ENCODE data around the gene MYLK4.

The MYLK4 gene

DNA sequence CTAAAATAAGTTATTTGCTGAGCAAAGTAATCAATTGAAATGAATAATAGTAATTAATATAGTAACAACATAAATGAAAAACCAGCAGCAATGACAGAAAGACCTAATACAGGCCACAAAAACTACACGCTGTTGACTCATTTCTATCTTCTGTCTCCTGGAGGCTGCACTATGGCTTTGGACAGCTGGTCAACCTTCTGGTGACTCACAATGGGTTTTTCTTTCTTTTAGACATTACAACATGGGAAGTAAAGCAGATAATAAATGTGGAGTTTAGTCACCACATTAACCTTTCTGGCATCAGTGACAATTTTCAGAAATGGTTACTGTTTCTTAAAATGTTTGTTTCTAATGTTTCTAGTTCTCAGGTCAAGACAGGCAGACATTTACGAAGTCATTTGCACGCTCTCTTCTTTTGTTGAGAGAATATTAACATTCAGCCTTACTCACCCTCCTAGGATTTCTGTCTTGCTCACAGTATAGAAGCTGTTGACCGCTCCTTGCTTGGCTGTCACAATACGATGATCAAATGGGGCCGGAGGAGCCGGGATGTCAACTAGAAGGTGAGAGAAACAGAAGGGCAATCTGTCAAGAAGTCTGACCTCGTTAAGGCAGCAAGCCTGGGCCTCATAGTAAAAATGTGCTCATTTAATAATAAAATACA lies 62.2 kb downstream of the MYLK4 start:
- DNase-seq, result no peak

DNA sequence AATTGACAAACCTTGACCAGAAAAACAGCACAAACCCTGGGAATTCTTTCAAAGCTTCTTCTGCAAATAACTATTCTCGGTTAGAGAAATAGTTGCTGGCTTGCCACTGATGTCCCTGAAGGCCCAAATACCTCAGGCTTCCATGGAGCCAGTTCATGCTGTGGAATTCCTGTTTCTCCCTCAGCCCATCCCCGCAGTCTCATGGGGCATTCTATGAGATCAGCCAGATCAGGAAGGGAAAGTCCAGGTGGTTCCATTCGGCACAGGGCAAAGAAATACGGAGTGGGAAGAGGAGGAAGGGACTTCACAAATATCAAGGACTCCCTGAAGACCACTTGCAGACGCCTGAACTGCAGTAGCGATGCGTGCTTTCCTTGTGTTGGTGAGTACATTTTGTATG lies 63.3 kb downstream of the MYLK4 start:
- no peak for DNase-seq

DNA sequence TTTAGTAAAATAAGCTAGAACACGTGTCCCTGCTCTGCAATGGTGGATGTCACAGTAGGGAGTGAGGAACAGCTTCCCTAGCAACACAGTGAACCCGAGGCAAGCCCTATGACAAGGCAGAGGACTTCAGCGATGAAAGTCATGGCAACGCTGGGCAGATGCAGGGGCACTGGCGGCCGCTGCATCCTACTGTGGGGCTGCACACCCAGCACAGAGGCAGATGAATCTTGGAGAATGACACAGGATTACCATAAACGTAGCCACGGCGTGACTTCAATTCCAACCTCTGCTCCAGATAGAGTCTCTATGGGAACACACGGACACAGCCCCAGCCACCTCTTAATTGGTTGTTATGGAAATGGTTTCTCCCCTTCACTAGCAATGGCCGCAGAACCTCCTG lies 64.2 kb downstream of the MYLK4 start:
- DNase-seq, result no peak

DNA sequence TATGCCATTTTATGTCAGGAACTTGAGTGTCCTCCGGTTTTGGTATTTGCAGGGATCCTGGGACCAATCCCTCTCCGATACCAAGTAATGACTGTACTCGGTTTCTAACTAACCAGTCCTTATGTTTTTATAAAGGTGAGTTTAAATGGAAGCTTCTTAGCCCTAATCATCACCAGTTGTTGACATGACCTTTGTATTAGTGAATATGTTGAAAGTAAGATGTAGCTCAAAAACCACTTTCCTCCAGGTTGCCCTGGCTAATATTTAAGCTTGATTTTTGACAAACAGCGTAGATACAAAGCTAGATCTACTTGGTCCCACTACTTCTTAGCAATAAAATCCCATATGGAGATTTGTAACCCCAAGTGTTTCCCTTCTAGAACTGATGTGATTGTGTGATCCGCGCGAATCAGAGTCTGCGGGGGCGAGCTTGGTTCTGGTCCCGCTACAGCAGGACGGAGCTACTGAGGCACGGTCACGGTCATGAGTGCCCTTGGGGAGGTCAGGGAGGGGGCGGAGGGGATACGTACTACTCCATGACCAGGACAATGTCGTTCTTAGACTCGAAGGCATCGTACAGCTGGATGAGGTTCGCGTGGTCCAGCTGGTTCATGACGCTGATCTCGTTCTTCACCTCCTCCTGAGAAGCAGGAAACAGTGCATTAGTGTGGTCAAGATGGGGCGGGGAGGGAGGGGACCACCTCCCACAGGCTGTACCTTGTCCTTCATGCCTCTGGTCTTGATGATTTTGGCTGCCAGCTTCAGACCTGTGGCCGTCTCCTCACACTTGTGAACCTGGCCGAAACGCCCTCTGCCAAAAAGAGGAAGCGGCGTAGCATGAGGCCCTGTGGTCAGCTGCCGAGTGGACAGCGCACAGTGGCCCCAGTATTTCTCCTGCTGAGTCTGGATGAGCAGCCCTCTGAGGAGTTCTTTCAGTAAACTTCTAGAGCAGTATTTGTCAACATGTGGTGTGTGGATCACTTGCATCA lies 65.7 kb downstream of the MYLK4 start:
- DNase-seq, result no peak

DNA sequence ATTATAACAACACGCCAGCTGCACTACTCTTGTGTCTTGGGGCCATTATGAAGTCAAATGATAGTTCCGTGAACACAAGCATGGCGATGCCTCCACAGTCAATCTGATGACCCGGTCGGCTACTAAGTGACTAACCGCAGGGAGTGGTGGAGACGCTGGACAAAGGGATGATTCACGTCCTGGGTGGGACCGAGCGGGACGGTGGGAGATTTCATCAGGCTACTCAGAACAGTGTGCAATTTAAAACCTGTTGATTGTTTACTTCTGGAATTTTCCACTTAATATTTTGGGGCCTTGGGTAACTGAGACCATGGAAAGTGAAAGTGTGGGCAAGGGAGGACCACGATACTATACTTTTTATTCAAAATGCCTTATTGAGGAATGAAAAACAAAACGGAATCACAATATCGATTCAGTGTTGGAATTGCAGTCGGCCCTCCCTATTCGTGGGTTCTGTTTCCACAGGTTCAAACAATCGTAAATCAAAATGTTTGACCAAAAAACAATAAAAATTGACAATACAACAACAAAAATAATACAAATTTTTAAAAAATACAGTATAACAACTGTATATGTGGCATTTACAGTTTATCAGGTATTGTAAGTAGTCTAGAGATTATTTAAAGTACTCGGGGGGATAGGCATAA lies 66.5 kb downstream of the MYLK4 start:
- no peak for DNase-seq

DNA sequence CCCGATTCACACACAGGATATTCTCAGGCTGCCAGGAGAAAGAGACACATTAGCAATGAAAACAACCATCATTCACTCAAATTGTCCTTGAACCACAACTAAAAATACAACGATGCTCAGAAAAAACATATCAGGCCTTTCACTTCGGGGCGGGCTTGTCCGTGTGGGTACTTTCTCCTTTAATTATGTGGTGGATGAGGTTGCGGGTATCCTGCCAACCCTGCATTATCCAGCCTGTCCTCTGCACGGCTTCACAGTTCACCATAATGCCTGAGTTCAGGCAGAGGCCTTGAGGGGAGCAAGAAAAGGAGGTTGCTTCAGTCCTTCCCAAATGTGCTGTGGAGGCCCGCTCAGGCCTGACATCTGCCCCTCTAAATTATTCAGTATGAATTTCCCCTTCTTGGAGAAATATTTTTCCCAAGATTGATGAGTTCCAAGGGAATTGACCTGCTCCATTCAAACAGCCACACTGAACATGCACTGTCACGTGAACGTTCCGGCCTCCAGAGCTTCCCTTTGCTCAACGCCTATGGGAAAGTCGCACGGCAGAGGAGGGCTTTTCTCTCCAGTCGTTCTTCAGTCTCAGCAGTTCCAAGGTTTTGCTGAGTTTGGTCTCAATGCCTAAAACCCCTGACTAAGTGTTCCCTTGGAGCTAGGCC lies 70.3 kb downstream of the MYLK4 start:
- DNase-seq, result no peak

DNA sequence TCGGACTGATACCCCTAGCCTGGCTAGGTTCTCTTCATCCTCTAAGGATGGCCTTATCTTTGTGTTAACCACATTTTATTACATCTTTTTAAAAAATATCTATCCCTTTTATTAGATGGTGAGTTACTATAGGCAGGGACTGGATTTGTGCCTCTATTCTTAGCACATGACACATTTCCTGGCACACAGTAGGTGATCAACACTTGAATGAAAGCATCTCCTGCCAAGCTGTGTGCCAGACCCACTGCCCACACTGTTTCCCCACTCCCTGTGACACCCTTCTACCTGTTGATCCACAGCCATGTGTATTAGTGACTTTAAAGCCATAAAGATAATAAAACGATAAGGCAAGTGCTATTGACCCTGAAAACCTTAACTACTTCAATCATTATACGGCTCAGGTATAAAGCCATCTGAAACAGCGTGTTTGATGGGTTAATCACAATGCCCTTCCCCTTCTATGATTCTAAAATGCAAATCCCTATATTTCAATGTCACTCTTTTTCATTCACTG lies 73.6 kb downstream of the MYLK4 start:
- no peak for DNase-seq

DNA sequence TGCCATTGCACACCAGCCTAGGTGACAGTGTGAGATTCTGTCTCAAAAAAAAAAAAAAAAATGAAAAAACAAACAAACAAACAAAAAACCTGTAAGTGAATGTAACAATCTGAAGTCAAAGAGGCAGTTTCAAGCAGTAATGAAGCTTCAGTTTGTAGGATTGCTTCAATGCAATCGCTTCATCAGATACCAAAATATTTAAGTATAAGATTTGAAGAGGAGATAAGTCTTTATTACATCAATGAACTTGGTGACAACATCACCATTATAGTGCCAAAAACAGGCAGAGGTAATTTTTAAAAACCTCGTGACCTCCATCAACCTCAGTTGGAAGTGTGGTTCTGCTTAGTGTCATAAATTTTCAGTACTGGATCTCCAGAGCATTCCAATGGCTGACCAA lies 74.7 kb downstream of the MYLK4 start:
- DNase-seq, result no peak

DNA sequence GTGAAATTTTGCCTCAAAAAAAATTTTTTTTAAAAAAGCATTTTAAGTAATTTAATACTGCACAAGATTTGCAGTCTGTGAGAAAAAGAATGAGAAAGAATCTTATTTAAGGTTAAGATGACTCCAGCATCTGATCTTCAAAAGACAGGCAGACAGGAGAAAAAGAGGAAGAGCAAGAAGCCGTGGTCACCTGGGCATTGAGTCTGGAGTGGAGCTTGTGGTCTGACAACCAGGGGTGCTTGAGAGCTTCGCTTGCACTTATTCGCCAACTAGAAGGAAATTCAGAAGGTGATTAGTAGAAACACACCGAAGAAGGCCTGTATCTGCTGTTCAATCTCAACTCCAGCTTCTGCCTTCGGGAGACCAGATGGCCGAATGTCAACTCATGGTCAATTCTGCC lies 75.9 kb downstream of the MYLK4 start:
- no peak for DNase-seq

DNA sequence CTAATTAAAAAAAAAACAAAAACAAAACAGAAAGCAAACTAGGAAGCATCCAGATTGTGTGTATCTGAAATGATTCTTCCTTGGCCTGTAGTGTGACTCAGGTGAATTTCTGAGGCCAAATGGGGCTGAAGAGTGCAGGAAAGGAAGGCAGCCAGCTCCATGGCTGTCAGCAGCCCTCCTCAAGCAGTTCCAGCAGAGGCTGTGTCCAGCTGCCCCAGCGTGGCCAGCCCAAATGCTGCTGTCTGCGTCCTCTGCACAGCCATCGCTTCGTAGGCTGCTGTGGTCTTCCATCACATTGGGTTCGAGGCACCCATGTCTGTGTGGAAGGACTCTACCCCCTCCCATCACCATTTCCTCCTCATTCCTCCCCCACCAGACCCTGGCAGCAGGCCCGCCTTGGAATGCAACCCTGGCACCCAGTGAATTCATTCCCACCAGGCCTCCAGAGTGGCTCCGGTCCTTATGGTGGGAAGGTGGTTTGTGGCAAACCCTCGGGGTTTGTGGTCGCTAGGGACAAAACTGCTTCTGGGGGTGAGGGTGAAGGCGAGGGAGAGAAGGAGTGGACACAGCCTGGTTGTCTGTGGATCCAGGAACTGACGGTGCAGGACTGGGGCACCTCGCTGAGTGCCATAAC lies 81.5 kb downstream of the MYLK4 start:
- no peak for DNase-seq

DNA sequence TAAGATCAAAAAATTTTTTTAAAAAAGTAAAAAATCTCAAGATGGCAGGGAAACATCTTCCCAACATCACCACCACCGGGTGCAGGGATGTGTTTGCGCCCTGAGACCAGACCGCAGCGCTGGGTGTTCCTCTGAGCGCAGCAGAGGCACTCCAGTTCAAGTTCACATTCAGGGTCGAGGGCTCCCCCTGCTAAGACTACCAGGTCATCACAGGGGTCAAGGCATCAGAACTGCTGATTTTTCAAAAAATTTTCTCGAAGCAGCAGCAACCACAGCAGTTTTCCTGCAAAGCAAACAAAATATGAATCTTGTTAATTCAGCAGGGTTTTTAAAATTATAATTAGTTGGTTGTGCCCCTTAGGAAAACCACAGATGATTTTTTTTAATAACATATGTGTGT lies 83.1 kb downstream of the MYLK4 start:
- DNase-seq, result no peak

DNA sequence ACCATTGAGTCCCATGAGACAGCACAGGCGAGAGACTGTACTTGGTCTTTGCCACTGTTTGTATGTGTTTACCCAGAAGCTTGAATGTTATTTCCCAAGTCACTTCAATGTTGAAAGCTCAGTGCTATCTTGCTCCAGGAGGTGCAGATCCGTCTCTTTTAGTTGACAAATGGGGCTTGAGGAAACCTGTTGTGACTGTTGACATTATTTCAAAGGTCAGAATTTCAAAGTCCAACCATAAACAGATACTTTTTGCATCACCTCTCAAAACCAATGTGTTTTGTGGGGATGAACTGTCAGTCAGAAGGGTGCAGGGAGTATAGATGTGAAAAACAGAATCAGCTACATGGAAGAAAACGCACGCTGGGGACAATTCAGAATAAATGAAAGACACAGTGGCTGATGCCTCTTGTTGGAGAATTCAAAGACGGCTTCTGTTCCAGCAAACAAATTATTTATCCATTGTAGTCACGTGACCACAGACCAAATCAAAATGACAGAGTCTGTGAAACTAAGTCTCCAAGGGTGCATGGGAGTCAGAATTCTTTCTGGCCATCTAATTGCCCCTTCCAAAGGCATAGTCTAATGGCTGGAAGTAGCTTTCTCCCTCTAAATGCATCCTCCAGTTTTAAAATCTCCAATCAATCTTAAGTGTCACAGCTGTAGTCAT lies 83.7 kb downstream of the MYLK4 start:
- no peak for DNase-seq

DNA sequence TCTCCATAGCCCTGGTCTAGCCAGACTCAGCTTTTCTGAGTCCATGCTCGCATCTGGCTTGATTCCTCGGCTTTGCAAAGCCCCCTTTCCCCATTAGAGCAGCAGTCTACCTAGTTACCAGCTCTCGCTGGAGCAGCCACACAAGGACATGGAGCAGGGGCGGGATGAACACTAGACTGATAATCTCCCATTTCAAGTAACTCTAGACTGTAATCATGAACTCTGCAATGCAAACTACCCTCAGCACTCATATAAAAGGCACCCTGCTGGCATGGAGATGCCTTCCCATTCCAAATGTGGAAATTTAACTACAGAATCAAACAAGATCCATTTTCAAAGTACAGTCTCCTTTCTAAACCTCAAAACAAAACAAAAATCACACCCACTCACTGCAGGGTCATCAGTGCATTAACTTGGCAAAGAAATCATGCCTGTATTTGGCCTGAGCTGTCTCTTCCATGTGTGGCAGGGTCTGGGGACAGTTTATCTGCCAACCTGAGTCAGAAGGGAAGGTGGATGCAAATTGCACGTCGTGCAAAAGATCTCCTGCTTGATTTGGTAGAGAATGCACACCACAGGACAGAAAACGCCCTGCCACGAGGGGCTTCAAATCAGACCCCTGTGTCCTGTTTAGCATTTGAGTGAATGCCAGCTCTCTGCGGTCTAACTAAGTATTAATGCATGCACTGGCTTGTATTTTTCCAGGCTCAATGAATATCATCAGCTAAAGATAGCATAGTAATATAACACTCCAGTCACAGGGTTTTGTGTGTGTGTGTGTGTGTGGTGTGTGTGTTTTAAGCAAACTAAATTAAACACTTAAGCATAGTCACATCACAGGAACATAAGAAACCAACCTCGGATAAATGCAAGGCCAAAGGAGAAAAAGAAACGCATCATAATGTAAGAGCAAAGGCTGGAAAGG lies 85.3 kb downstream of the MYLK4 start:
- no peak for DNase-seq

DNA sequence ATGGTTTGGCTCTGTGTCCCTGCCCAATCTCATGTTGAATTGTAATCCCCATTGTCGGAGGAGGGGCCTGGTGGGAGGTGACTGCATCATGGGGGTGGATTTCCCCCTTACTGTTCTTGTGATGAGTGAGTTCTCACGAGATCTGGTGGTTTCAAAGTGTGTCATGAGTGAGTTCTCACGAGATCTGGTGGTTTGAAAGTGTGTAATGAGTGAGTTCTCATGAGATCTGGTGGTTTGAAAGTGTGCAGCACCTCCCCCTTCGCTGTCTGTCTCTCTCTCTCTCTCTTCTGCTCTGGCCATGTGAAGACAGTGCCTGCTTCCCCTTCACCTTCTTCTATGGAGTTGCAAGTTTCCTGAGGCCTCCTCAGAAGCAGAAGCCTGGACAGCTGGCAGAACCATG lies 87.6 kb downstream of the MYLK4 start:
- no peak for DNase-seq

DNA sequence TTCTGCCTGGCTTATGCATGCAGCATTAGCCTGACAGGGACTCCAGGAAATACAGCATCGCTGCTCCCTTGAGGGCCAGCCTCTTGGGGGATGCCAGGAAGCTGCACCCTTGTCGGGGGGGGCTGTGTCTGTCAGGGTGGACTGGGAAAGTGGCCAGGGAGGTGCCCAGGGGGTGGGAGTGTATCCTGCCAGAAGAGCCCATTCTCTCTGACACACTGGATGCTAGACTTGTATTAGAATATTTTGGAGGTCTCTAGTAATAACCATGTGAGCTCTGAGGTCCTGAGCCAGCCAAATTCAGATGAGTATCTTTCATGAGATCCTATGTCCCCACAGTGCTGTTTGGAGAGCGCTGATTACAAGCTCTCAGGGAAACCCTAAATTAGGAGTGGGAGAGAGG lies 89.1 kb downstream of the MYLK4 start:
- no peak for DNase-seq

DNA sequence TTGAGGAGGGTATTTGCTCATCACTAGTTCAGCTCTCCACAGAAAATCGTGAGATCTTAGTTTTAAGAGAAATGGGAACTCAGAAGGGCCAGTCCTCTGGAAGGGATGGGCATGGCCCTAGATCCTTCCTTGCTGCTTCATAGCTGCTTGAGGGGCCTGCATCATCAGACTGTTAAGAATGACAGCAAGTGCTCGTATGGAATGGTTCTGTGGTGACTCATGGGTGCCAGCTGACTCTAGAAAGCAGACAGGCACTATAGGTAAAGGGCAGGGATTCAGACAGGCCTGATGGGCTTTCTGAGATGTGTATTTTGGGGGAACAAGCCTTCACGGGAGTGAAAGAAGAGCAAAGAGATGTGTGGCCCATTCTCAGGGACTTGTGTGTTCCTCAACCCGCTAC lies 90.8 kb downstream of the MYLK4 start:
- no peak for DNase-seq

DNA sequence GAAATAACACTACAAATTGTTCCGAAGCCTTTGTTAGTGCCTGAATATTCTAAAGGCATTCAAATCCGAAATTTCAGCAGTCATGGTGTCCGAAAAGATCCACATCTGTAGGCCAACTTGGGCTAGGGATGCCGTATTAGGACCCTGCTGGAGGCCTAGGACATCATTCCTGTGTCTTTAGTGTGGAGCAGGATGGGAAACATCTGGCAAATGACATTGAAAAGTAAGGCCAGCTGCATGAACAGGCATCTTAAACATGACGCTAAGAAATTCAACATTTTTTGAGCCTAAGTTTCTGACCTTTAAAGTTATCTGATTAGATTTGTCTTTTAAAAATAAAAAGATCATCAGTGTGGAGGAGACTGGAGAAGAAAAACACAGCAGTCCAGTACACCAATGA lies 91.3 kb downstream of the MYLK4 start:
- DNase-seq, result no peak

DNA sequence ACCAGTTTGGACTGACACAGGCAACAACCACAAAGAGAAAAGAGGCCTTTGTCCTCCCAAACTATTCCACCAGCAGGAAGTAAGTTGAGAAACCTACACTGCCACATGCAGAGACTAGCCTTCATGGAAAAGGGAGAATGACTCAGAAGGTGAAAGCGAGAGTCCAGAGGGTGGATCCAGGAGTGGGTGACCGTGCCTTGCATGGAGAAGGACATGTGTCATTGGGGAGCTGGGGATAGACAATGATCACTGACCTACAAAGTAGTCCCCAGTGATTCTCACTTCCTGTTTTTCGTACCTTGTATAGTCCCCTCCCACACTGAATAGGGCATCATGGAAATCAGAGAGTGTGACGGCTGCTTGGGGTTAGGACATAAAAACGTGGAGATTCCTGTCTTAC lies 91.9 kb downstream of the MYLK4 start:
- DNase-seq, result no peak

DNA sequence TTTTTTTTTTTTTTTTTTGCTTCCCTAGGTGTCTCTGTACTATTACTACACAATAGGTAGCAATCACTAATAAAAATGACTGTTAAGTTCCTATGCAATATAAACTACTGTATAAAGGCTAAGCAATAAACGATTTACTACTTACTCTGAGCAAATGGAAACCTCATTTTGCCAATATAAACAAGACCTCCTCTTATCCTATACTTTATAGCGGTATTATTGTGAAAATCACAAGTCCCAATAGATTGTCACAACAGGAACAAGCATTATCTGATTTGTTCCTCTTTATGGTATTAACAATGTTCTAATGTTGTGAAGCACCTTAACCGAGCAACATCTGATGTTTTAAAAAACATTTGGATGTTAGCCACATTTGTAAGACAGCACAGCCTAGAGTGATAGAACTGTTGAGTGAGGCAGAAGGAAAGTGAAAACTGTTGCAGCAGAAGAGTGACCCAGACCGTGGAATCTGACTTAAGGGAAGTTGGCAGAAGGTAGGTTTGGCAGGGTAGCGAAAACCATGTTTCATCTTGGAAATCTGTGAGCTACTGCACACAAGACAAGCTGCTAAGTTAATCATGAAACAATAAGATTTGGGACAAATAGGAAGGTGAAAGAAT lies 94.2 kb downstream of the MYLK4 start:
- DNase-seq, result no peak

DNA sequence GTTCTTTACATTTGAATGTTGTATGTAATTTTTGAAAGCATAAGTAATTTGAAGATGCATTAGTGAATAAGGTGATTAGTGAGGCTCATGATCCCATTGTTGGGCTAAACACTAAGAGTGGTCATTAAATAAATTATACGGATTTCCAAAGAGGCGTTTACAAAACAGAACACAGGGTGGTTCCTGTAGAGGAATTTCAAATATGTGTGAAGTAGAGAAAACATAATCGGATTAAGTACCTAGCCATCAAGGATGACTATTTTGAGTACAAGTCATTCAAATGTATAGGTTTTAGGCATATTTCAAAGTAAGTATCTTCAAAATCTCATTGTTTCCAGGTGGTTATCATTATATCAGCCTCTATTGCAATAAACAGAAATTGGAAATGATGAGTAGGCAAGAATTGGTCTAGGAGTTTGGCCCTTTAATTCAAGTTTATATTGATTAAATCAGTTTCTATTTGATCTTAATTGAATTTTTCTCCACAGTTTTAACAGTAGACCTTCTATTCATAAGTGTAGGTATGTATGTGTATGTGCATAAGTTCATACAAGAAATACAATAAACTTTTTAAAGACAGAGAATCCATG lies 94.8 kb downstream of the MYLK4 start:
- DNase-seq, result no peak

Measured in stimulated activated CD4-positive, alpha-beta T cell treated with anti-CD3 and anti-CD28 coated beads, Interleukin-2, amount 100 ng/mL, for 24 hours (primary cell).